ENCODE measurements around the gene PDCD6IP.

GRCh38 chr3:33775363-33775762 lies 23.1 kb upstream of the PDCD6IP start:
- TF ChIP-seq CTCF (IDR thresholded peaks at IDR 0.05) (no peak), POLR2A (IDR thresholded peaks at IDR 0.05) (no peak)

Measured in breast epithelium (tissue), 3 donors.